Upper lobe of right lung (tissue), 1 donor: ENCODE results near the gene SEPTIN8. TPM values are rescaled to one million over a fixed set of nuclear protein-coding genes. Genes with fewer than 3 reads are reported as not detected.

Experiments used
- ATAC-seq: fragments of 200-7000 bp; cut with Tn5 transposase; one replicate; pipeline ENCODE4 v1.9.1; 2020; ENCODE audit warnings: mild to moderate bottlenecking, moderate library complexity
- DNase-seq: peaks from one replicate; pipeline ENCODE4 v3.0.0-alpha.2; 2020
- H3K27ac ChIP-seq: fragments of 200-600 bp; one replicate; pipeline ENCODE4 v1.8.0; 2022
- H3K27me3 ChIP-seq: fragments of 200-600 bp; one replicate; pipeline ENCODE4 v1.8.0; 2022; ENCODE audit warnings: mild to moderate bottlenecking
- H3K36me3 ChIP-seq: fragments of 200-600 bp; one replicate; pipeline ENCODE4 v1.8.0; 2022
- H3K4me1 ChIP-seq: fragments of 200-600 bp; one replicate; pipeline ENCODE4 v1.8.0; 2022
- H3K4me3 ChIP-seq: fragments of 200-600 bp; one replicate; pipeline ENCODE4 v1.8.0; 2022; ENCODE audit warnings: mild to moderate bottlenecking
- H3K9me3 ChIP-seq: fragments of 200-600 bp; one replicate; pipeline ENCODE4 v1.8.0; 2022
- intact Hi-C: fragments of 100-400 bp; cut with DNase I; formaldehyde crosslinking; loops from one replicate; pipeline ENCODE4 v1.11.0; 2022
- total RNA-seq: library from RNA; stranded (reverse); fragmentation: NEBNext Ultra II Directional; extraction: Animal tissue kit (Norgen Biotek cat#: 25700); gene quantifications from one replicate; pipeline ENCODE4 v1.2.1, GENCODE V29; 2021
- TF ChIP-seq, protein P1 (sequence below): fragments of 200-600 bp; IDR thresholded peaks from one replicate; pipeline ENCODE4 v1.8.0; 2022; ENCODE audit warnings: antibody characterized with exemption
- donor health status: DM: no; HTN: yes; CAD: no; lungs with severe emphysema.

Gene SEPTIN8
- total RNA-seq, 1 donor from 2014 or later, result 42.6 TPM

DNA sequence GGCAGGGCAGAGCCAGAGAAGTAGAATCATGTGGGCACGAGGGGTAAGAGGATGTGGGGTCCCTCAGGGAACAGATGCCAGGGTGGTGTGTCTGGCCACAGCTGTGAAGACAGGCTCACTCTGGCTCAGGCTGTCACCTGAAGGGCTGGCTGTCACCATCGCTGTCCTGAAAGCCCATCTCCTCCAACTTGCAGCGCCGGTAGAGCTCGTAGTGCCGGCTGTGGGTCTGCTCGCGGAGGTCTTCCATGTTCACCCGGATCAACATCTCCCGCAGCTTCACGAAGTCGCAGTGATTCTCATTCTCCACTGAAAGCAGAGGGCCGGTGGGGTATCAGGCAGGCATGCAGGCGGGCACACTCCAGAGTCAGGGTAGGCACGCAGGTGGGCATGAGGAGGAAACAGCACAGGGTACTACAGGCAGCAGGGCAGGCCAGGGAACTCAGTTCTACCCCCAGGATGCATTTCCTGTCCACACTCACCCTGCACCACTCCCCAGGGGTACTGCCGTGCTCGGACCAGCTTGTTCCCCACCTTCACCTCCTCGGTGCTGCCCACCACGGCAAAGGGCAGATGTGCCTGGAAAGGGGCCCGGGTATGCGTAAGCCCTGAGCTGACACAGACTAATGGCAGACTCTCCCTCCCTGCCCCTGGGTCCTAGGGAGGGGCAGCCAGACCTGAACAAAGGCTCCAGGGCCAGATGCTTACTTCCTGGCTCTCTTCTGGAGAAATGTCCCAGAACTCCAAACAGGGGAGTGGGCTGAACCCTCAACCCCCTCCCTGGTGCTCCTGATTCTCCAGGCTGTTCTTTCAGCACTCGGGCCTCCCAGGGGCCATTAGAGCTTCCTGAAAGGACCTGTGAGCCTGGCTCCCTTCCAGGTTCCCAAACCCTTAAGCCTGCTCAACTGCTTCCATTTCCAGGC lies 15.5 kb downstream of the SEPTIN8 start:
- Histone ChIP-seq H3K36me3 (peaks cover 53% of the 10 kb centered on the region), H3K27me3 (no peaks in the 10 kb centered on the region), H3K4me3 (no peak overlapping the region), H3K27ac (no peak overlapping the region), H3K4me1 (no peaks in the 10 kb centered on the region), H3K9me3 (no peaks in the 10 kb centered on the region)
- DNase-seq (no peak), ATAC-seq (no peak)
- intact Hi-C loops, result no loop called here
- TF ChIP-seq, protein P1, sequence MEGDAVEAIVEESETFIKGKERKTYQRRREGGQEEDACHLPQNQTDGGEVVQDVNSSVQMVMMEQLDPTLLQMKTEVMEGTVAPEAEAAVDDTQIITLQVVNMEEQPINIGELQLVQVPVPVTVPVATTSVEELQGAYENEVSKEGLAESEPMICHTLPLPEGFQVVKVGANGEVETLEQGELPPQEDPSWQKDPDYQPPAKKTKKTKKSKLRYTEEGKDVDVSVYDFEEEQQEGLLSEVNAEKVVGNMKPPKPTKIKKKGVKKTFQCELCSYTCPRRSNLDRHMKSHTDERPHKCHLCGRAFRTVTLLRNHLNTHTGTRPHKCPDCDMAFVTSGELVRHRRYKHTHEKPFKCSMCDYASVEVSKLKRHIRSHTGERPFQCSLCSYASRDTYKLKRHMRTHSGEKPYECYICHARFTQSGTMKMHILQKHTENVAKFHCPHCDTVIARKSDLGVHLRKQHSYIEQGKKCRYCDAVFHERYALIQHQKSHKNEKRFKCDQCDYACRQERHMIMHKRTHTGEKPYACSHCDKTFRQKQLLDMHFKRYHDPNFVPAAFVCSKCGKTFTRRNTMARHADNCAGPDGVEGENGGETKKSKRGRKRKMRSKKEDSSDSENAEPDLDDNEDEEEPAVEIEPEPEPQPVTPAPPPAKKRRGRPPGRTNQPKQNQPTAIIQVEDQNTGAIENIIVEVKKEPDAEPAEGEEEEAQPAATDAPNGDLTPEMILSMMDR, result no peak

DNA sequence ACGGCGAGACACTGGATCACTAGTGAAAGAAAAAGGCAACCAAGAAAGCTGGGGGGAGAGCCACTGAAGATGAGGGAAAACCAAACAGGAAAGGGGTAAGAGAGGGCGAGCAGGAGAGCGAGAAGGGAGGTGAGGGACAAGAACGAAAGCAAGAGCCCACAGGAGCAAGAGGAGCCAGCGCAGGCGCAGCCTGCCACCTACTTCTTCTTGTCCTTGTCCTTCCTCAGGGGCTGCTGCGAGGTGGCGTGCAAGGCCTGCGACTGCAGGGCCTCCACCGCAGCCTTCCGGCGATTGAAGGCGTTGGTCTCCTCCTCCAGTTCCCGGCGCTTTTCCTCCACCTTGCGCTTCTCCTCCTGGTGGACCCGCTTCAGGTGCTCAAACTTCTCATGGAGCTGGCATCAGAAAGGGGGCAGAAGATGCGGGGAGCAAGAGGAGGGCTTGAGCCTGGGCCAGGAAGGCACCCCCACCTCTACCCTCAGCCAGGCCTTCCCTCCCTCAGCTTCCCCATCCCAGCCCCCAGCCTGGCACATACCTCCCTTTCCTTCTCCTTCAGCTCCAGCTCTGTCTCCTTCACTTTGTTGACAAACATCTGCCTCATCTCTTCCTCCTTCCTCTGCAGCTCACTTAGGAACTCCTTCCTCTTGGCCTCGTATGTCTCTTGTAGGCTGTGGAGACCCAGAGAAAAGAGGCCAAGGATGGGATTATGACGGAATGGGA lies 16.3 kb downstream of the SEPTIN8 start:
- ATAC-seq, result no peak
- H3K4me1 ChIP-seq, result no peaks in the 10 kb centered on the region
- H3K9me3 ChIP-seq, result no peaks in the 10 kb centered on the region
- no peaks in the 10 kb centered on the region for H3K27me3 ChIP-seq
- no peak for DNase-seq
- no peak overlapping the region for H3K4me3 ChIP-seq
- intact Hi-C loops, result no loop called here
- TF ChIP-seq, protein P1, result no peak
- H3K27ac ChIP-seq, result no peak overlapping the region
- H3K36me3 ChIP-seq, result peaks cover 53% of the 10 kb centered on the region

DNA sequence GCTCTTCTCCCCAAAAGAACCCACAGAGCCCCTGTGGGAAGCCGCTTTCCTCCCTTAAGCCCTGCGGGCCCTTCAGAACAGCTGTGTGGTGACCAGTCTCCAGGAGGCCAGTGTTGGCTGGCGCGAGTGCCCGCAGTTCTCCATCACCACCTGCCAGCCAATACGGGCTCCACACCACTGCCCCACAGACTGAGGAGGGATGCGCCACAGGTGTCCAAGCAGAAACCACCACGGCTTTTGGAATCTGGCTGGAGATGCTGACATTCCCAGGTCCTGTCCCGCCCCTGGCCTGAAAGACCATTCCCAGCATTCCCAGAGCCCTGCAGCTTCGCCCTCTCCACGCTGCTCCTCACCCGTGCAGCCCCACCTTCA lies 17.0 kb downstream of the SEPTIN8 start:
- peak; percentile 55 for DNase-seq

DNA sequence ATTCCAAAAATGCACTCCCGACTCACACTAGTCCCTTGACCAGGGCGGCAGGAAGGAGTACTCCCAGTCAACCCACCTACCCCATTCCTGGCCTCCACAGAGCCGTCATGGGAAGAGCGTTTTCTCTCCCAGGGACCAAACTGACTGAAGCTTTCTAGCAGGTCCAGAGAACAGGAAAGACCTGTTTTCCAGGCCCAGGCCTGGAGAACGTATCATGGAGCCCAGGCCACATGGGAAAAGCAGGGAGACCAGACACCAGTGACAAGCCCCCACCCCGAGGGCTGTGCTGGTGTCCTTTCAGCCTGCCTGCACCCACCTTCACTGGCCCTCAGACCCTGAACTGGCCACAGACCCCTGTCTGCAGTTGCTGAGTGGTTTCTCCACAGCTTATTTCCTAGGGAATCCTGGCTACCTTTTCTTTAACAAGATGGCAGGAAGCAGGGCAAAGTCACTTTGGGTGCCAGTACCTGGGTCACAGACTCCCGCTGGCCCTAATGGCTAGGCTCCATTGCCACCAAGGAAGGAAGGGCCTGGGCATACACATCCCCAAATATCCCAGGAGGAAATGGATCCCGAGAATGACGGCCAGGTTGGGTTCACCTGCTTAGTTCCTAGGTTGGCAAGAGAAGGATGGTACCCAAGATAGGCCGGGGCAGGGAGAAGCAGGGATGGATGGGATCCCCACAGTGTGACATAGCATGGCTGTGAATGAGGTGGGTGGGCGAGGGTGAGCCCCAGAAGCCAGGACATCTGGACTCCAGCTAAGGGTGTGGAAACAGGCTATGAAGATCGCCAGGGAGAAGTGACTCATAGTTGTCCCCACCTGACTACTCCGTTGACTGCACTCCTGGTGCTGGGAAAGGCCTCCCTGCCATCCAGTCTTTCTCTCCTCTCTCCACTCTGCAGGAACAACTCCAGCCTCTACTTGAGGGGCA lies 17.7 kb downstream of the SEPTIN8 start:
- Histone ChIP-seq H3K4me1 (no peaks in the 10 kb centered on the region), H3K9me3 (no peaks in the 10 kb centered on the region), H3K27me3 (no peaks in the 10 kb centered on the region), H3K36me3 (peaks cover 46% of the 10 kb centered on the region), H3K4me3 (no peak overlapping the region), H3K27ac (no peak overlapping the region)
- TF ChIP-seq, protein P1, result no peak
- no peak for ATAC-seq
- DNase-seq, result no peak
- intact Hi-C loops, result no loop called here

More for the DNA sequence above, 17.0 kb downstream of the SEPTIN8 start:
- no peak overlapping the region for H3K27ac ChIP-seq
- H3K36me3 ChIP-seq, result peaks cover 52% of the 10 kb centered on the region
- ATAC-seq, result no peak
- H3K9me3 ChIP-seq, result no peaks in the 10 kb centered on the region
- intact Hi-C loops, result no loop called here
- H3K4me3 ChIP-seq, result no peak overlapping the region
- no peaks in the 10 kb centered on the region for H3K27me3 ChIP-seq
- TF ChIP-seq, protein P1, result no peak
- no peaks in the 10 kb centered on the region for H3K4me1 ChIP-seq

DNA sequence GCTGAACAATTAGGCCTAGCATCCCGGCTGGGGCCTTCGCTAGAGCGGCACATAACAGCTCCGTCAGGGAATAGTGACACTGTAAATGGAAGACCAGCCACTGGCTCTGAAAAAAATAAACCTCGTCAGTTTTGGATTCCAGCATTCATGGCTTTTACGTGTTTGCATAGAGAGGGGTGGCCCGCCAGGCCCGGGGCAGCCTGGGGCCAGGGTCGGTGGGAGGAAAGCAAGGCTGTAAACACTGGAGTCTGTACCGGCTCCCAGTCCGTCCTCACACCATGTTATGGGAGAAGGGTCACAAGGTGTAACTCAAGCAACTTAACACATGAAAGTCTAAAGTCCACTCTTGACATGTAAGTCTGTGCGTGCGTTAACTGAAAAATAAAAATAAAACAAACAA lies 18.6 kb downstream of the SEPTIN8 start:
- intact Hi-C loops, result no loop called here
- TF ChIP-seq, protein P1, result no peak
- ATAC-seq (no peak), DNase-seq (no peak)
- Histone ChIP-seq H3K27me3 (no peaks in the 10 kb centered on the region), H3K4me3 (no peak overlapping the region), H3K9me3 (no peaks in the 10 kb centered on the region), H3K36me3 (peaks cover 36% of the 10 kb centered on the region), H3K4me1 (no peaks in the 10 kb centered on the region), H3K27ac (no peak overlapping the region)
